Lung (tissue), 12 donors: ENCODE measurements around the gene MSI1. TPM values are rescaled to one million over a fixed set of nuclear protein-coding genes. Genes with fewer than 3 reads are reported as not detected.

Experiments used
- ATAC-seq: fragments of 200-7000 bp; cut with Tn5 transposase; one replicate; pipeline ENCODE4 v1.9.1; 2020; ENCODE audit warnings: moderate number of reproducible peaks; ENCODE audit not compliant: insufficient read depth, low FRiP score
- DNase-seq, 3 donors: peaks; one replicate each; pipeline ENCODE4 v3.0.0-alpha.2; 2013 to 2017
- H3K27ac ChIP-seq, 2 donors: one replicate each; pipeline ENCODE4 v1.5.1; 2013; ENCODE audit warnings: mild to moderate bottlenecking in 2 of 2, moderate library complexity in 2 of 2, control low read depth in 1 of 2, inconsistent platforms in 1 of 2, low read depth in 1 of 2, low read length in 1 of 2
- H3K27me3 ChIP-seq, 3 donors: one replicate each; pipeline ENCODE4 v1.5.1; 2013; ENCODE audit warnings: low read length in 2 of 3; ENCODE audit not compliant: control insufficient read depth in 3 of 3, insufficient read depth in 3 of 3
- H3K36me3 ChIP-seq, 4 donors: one replicate each; pipeline ENCODE4 v1.5.1; 2013; ENCODE audit warnings: low read length in 4 of 4, mild to moderate bottlenecking in 1 of 4, moderate library complexity in 1 of 4; ENCODE audit not compliant: control insufficient read depth in 4 of 4, insufficient read depth in 4 of 4
- H3K4me1 ChIP-seq, 5 donors: one replicate each; pipeline ENCODE4 v1.5.1; 2013; ENCODE audit warnings: low read length in 5 of 5, mild to moderate bottlenecking in 2 of 5, moderate library complexity in 1 of 5; ENCODE audit not compliant: control insufficient read depth in 5 of 5, insufficient read depth in 5 of 5
- H3K4me3 ChIP-seq: one replicate; pipeline ENCODE4 v1.5.1; 2013; ENCODE audit warnings: mild to moderate bottlenecking, control low read depth, moderate library complexity
- H3K9ac ChIP-seq, 2 donors: one replicate each; pipeline ENCODE4 v1.5.1; 2013; ENCODE audit warnings: low read length in 2 of 2, control low read depth in 1 of 2; ENCODE audit not compliant: insufficient read depth in 1 of 2
- H3K9me3 ChIP-seq, 4 donors: one replicate each; pipeline ENCODE4 v1.5.1; 2013; ENCODE audit warnings: low read length in 3 of 4, mild to moderate bottlenecking in 1 of 4, moderate library complexity in 1 of 4; ENCODE audit not compliant: control insufficient read depth in 4 of 4, insufficient read depth in 3 of 4
- CTCF ChIP-seq: IDR thresholded peaks from 2 replicates; pipeline ENCODE4 v1.5.1; 2012; ENCODE audit warnings: mild to moderate bottlenecking; ENCODE audit errors: control extremely low read depth, extremely low read depth
- whole genome bisulfite sequencing, 2 donors: extraction: QIAGEN DNeasy Blood & Tissue Kit; methylation state at CpG; one replicate each; pipeline ENCODE4 v1.1.7; 2013; 5-methylcytosine and 5-hydroxymethylcytosine counted together
- polyA plus RNA-seq, 2 donors: library from polyadenylated mRNA; stranded (reverse); fragments of 200-250 nt; gene quantifications; one replicate each; pipeline ENCODE4 v1.2.1, GENCODE V29; 2013
- total RNA-seq, 2 donors: library from RNA; depleted of rRNA in 1 of 2; stranded (reverse); fragments of >200 nt in 1 of 2; gene quantifications; one replicate each; pipeline ENCODE4 v1.2.1, GENCODE V29; 2014 to 2021
- donor health status: control.
- donor health status: control.
- donor health status: Bipolar disorder and iron deficiency.
- donor health status: healthy.
- donor health status: DM: yes; HTN: yes; CAD: no.

The MSI1 gene
- total and polyA plus RNA-seq, 4 donors = 0.18 to 3.5 (median 0.58) TPM

GRCh38 chr12:120352117-120352516, 16.8 kb downstream of the MSI1 start:
- Histone ChIP-seq H3K36me3 (peaks cover 0 to 24% (median 4%) of the 10 kb centered on the region in 4 donors), H3K27ac (no peak overlapping the region), H3K9me3 (peaks cover 0 to 4% (median 0%) of the 10 kb centered on the region in 4 donors), H3K4me3 (no peak overlapping the region), H3K4me1 (peaks cover 0 to 2% (median 0%) of the 10 kb centered on the region in 5 donors), H3K9ac (no peak overlapping the region), H3K27me3 (no peaks in the 10 kb centered on the region)
- no peak for TF ChIP-seq CTCF
- DNase-seq = no peak
- ATAC-seq = no peak
- 75 to 86% methylated on average over 5 of the region's 5 CpGs for WGBS, 2 donors

- Histone ChIP-seq H3K27ac (no peak overlapping the region), H3K4me3 (no peak overlapping the region), H3K9me3 (peaks cover 0 to 4% (median 0%) of the 10 kb centered on the region in 4 donors), H3K9ac (no peak overlapping the region), H3K4me1 (peaks cover 0 to 2% (median 0%) of the 10 kb centered on the region in 5 donors), H3K36me3 (peaks cover 0 to 16% (median 4%) of the 10 kb centered on the region in 4 donors), H3K27me3 (no peaks in the 10 kb centered on the region)
- peak; percentile 47 for ATAC-seq
- TF ChIP-seq CTCF = no peak
- DNase-seq = peak in 1 of 3 donors; percentile 28
- 58 to 77% methylated on average over 19 of the region's 19 CpGs for WGBS, 2 donors
These were observed 18.2 kb downstream of the MSI1 start for GRCh38 chr12:120350576-120351350.

- no peaks in the 10 kb centered on the region for H3K27me3 ChIP-seq
- H3K27ac ChIP-seq = no peak overlapping the region
- DNase-seq (no peak), ATAC-seq (no peak)
- H3K4me3 ChIP-seq = no peak overlapping the region
- peaks cover 0 to 2% (median 0%) of the 10 kb centered on the region in 4 donors for H3K9me3 ChIP-seq
- peaks cover 0 to 2% (median 0%) of the 10 kb centered on the region in 5 donors for H3K4me1 ChIP-seq
- H3K9ac ChIP-seq = no peak overlapping the region
- WGBS, 2 donors = 97% methylated on average over 11 of the region's 11 CpGs
- H3K36me3 ChIP-seq = peaks cover 0 to 15% (median 4%) of the 10 kb centered on the region in 4 donors
- TF ChIP-seq CTCF = no peak
These were observed 21.2 kb downstream of the MSI1 start for GRCh38 chr12:120347766-120348165.
